Stimulated activated CD4-positive, alpha-beta T cell treated with anti-CD3 and anti-CD28 coated beads, Interleukin-12 subunit alpha, Interleukin-12 subunit beta, amount 100 ng/mL, for 24 hours (primary cell): Measurements from ENCODE around the gene NLE1.
"Not testable (repeated sequence)": the region's sequence is repeated elsewhere in the genome, so short reads cannot be mapped to it uniquely, and the experiment has no call there.

Experiments
- DNase-seq, 2 experiments: peaks; one replicate each; pipeline ENCODE4 v3.0.0-alpha.2; 2020; ENCODE audit warnings: low read depth in 2 of 2

The NLE1 gene

GRCh38 chr17:35141681-35142466 lies at the start of gene NLE1:
TSS of gene NLE1 (minus strand) at chr17:35142303. CDS start at chr17:35142275, 28 bp downstream.
- DNase-seq, result peak; percentile 83

GRCh38 chr17:35191001-35191695 lies 49.0 kb upstream of the NLE1 start:
- DNase-seq, result no peak

- DNase-seq, result no peak
These were observed 47.2 kb upstream of the NLE1 start for GRCh38 chr17:35189291-35189690.

- DNase-seq, result no peak
These were observed 46.0 kb upstream of the NLE1 start for GRCh38 chr17:35188111-35188510.

- DNase-seq, result no peak
These were observed 45.4 kb upstream of the NLE1 start for GRCh38 chr17:35187481-35187880.

GRCh38 chr17:35185849-35186248 lies 43.7 kb upstream of the NLE1 start:
- DNase-seq, result no peak

GRCh38 chr17:35184274-35184673 lies 42.2 kb upstream of the NLE1 start:
- no peak for DNase-seq

GRCh38 chr17:35183332-35183731 lies 41.2 kb upstream of the NLE1 start:
- DNase-seq, result no peak

- DNase-seq, result not testable (repeated sequence)
These were observed 37.3 kb upstream of the NLE1 start for GRCh38 chr17:35179379-35179778.

GRCh38 chr17:35176897-35177296 lies 34.8 kb upstream of the NLE1 start:
- no peak for DNase-seq

GRCh38 chr17:35175638-35176415 lies 33.7 kb upstream of the NLE1 start:
- no peak for DNase-seq

GRCh38 chr17:35174835-35175334 lies 32.8 kb upstream of the NLE1 start:
- DNase-seq, result no peak

GRCh38 chr17:35172321-35172720 lies 30.2 kb upstream of the NLE1 start:
- not testable (repeated sequence) for DNase-seq

GRCh38 chr17:35171834-35172233 lies 29.7 kb upstream of the NLE1 start:
- DNase-seq, result no peak

GRCh38 chr17:35170968-35171771 lies 29.1 kb upstream of the NLE1 start:
- DNase-seq, result no peak

- DNase-seq, result no peak
These were observed 27.8 kb upstream of the NLE1 start for GRCh38 chr17:35169835-35170363.

GRCh38 chr17:35167666-35168065 lies 25.6 kb upstream of the NLE1 start:
- no peak for DNase-seq

GRCh38 chr17:35167046-35167445 lies 24.9 kb upstream of the NLE1 start:
- no peak for DNase-seq

GRCh38 chr17:35166526-35166925 lies 24.4 kb upstream of the NLE1 start:
- no peak for DNase-seq

GRCh38 chr17:35164716-35165115 lies 22.6 kb upstream of the NLE1 start:
- no peak for DNase-seq

- no peak for DNase-seq
These were observed 21.8 kb upstream of the NLE1 start for GRCh38 chr17:35163886-35164285.
